HG03457 (cell line): ENCODE measurements around the gene BAIAP2L2.

ENCODE experiments used
- ATAC-seq: cut with Tn5 transposase; IDR thresholded peaks from one replicate; pipeline ENCODE4 v1.9.1; 2021; ENCODE audit warnings: moderate number of reproducible peaks; ENCODE audit not compliant: unreplicated experiment

Gene BAIAP2L2

GRCh38 chr22:38108561-38109319, 1.7 kb downstream of the BAIAP2L2 start:
- no peak for ATAC-seq

GRCh38 chr22:38107692-38108515, 2.6 kb downstream of the BAIAP2L2 start:
- ATAC-seq, result no peak

- ATAC-seq, result no peak
Measured at GRCh38 chr22:38106814-38107578, 3.5 kb downstream of the BAIAP2L2 start.

GRCh38 chr22:38104084-38104483, 6.4 kb downstream of the BAIAP2L2 start:
- ATAC-seq, result no peak

GRCh38 chr22:38103641-38104040, 6.8 kb downstream of the BAIAP2L2 start:
- ATAC-seq, result no peak

GRCh38 chr22:38098410-38099249, 11.9 kb downstream of the BAIAP2L2 start:
- no peak for ATAC-seq

GRCh38 chr22:38097557-38098409, 12.7 kb downstream of the BAIAP2L2 start:
- no peak for ATAC-seq

GRCh38 chr22:38097058-38097457, 13.4 kb downstream of the BAIAP2L2 start:
- no peak for ATAC-seq

GRCh38 chr22:38089474-38089851, 21.0 kb downstream of the BAIAP2L2 start:
- ATAC-seq, result no peak

GRCh38 chr22:38088629-38089473, 21.6 kb downstream of the BAIAP2L2 start:
- ATAC-seq, result no peak

- no peak for ATAC-seq
Measured at GRCh38 chr22:38087855-38088254, 22.6 kb downstream of the BAIAP2L2 start.

- ATAC-seq, result no peak
Measured at GRCh38 chr22:38086942-38087341, 23.5 kb downstream of the BAIAP2L2 start.

GRCh38 chr22:38086001-38086845, 24.3 kb downstream of the BAIAP2L2 start:
- no peak for ATAC-seq

- ATAC-seq, result no peak
Measured at GRCh38 chr22:38085501-38085900, 25.0 kb downstream of the BAIAP2L2 start.

- ATAC-seq, result no peak
Measured at GRCh38 chr22:38085056-38085455, 25.4 kb downstream of the BAIAP2L2 start.

GRCh38 chr22:38083931-38084631, 26.4 kb downstream of the BAIAP2L2 start, which contains the start of gene SLC16A8:
Gene SLC16A8 (minus strand): TSS chr22:38084184. CDS start chr22:38082873, 1,311 bp downstream.
- ATAC-seq, result no peak
